Measurements from ENCODE around the gene CCNF. TPM values are rescaled to one million over a fixed set of nuclear protein-coding genes. Genes with fewer than 3 reads are reported as not detected.

Gene CCNF
- total and polyA plus RNA-seq, 4 donors: 2.0 to 7.5 (median 2.8) TPM

GRCh38 chr16:2455081-2455845 lies 26.0 kb downstream of the CCNF start:
- H3K9me3 ChIP-seq (ENCODE audit: control insufficient read depth in 4 of 4, insufficient read depth in 3 of 4, low read length in 3 of 4): peaks cover 0 to 2% (median 0%) of the 10 kb centered on the region in 4 donors
- H3K36me3 ChIP-seq (ENCODE audit: control insufficient read depth in 4 of 4, insufficient read depth in 4 of 4, low read length in 4 of 4): peaks cover 0 to 40% (median 12%) of the 10 kb centered on the region in 4 donors
- no peak overlapping the region for H3K4me3 ChIP-seq
- 94 to 97% methylated on average over 28 of the region's 28 CpGs for WGBS, 2 donors
- peaks cover 0 to 9% (median 0%) of the 10 kb centered on the region in 5 donors for H3K4me1 ChIP-seq (ENCODE audit: control insufficient read depth in 5 of 5, insufficient read depth in 5 of 5, low read length in 5 of 5)
- no peak overlapping the region for H3K9ac ChIP-seq (ENCODE audit: insufficient read depth in 1 of 2, low read length in 2 of 2)
- DNase-seq (no peak), ATAC-seq (ENCODE audit: insufficient read depth, low FRiP score) (no peak)
- no peak overlapping the region for H3K27ac ChIP-seq (ENCODE audit: low read depth in 1 of 2, low read length in 1 of 2)
- no peak for TF ChIP-seq CTCF (IDR thresholded peaks at IDR 0.05; ENCODE audit: control extremely low read depth, extremely low read depth)
- no peaks in the 10 kb centered on the region for H3K27me3 ChIP-seq (ENCODE audit: control insufficient read depth in 3 of 3, insufficient read depth in 3 of 3, low read length in 2 of 3)

GRCh38 chr16:2456551-2457153 lies 27.4 kb downstream of the CCNF start:
- Histone ChIP-seq H3K9ac (ENCODE audit: insufficient read depth in 1 of 2, low read length in 2 of 2) (no peak overlapping the region), H3K9me3 (ENCODE audit: control insufficient read depth in 4 of 4, insufficient read depth in 3 of 4, low read length in 3 of 4) (peaks cover 0 to 2% (median 0%) of the 10 kb centered on the region in 4 donors), H3K27ac (ENCODE audit: low read depth in 1 of 2, low read length in 1 of 2) (no peak overlapping the region), H3K36me3 (ENCODE audit: control insufficient read depth in 4 of 4, insufficient read depth in 4 of 4, low read length in 4 of 4) (peaks cover 0 to 38% (median 12%) of the 10 kb centered on the region in 4 donors), H3K4me1 (ENCODE audit: control insufficient read depth in 5 of 5, insufficient read depth in 5 of 5, low read length in 5 of 5) (peaks cover 0 to 16% (median 0%) of the 10 kb centered on the region in 5 donors), H3K4me3 (no peak overlapping the region), H3K27me3 (ENCODE audit: control insufficient read depth in 3 of 3, insufficient read depth in 3 of 3, low read length in 2 of 3) (no peaks in the 10 kb centered on the region)
- ATAC-seq (ENCODE audit: insufficient read depth, low FRiP score): no peak
- DNase-seq: no peak
- WGBS, 2 donors: 95 to 97% methylated on average over 21 of the region's 21 CpGs
- TF ChIP-seq CTCF (IDR thresholded peaks at IDR 0.05; ENCODE audit: control extremely low read depth, extremely low read depth): no peak

GRCh38 chr16:2457267-2457666 lies 28.0 kb downstream of the CCNF start:
- DNase-seq: no peak
- no peak for ATAC-seq (ENCODE audit: insufficient read depth, low FRiP score)
- H3K9me3 ChIP-seq (ENCODE audit: control insufficient read depth in 4 of 4, insufficient read depth in 3 of 4, low read length in 3 of 4): peaks cover 0 to 2% (median 0%) of the 10 kb centered on the region in 4 donors
- H3K27ac ChIP-seq (ENCODE audit: low read depth in 1 of 2, low read length in 1 of 2): no peak overlapping the region
- peaks cover 0 to 16% (median 0%) of the 10 kb centered on the region in 5 donors for H3K4me1 ChIP-seq (ENCODE audit: control insufficient read depth in 5 of 5, insufficient read depth in 5 of 5, low read length in 5 of 5)
- peaks cover 0 to 34% (median 9%) of the 10 kb centered on the region in 4 donors for H3K36me3 ChIP-seq (ENCODE audit: control insufficient read depth in 4 of 4, insufficient read depth in 4 of 4, low read length in 4 of 4)
- no peaks in the 10 kb centered on the region for H3K27me3 ChIP-seq (ENCODE audit: control insufficient read depth in 3 of 3, insufficient read depth in 3 of 3, low read length in 2 of 3)
- TF ChIP-seq CTCF (IDR thresholded peaks at IDR 0.05; ENCODE audit: control extremely low read depth, extremely low read depth): no peak
- H3K4me3 ChIP-seq: no peak overlapping the region
- 80 to 86% methylated on average over 13 of the region's 13 CpGs for WGBS, 2 donors
- H3K9ac ChIP-seq (ENCODE audit: insufficient read depth in 1 of 2, low read length in 2 of 2): no peak overlapping the region
